ENCODE data around the gene MED12L. TPM values are rescaled to one million over a fixed set of nuclear protein-coding genes. Genes with fewer than 3 reads are reported as not detected.

The MED12L gene
- total and polyA plus RNA-seq, 2 donors (not counting 1 experiment from before 2014, with no cell fraction given), result 0.94 to 4.3 TPM

- H3K9ac ChIP-seq (ENCODE audit: insufficient read depth, low read length), result no peak overlapping the region
- peaks cover 5% of the 10 kb centered on the region for H3K27me3 ChIP-seq (ENCODE audit: control insufficient read depth, insufficient read depth, low read length)
- no peak overlapping the region for H3K27ac ChIP-seq (ENCODE audit: insufficient read depth, low read length)
- no peak for TF ChIP-seq EZH2 (IDR thresholded peaks at IDR 0.05; ENCODE audit: low read length, missing control alignments)
- no peak for TF ChIP-seq CTCF (conservative IDR thresholded peaks at IDR 0.05 in 1 of 2, IDR thresholded peaks at IDR 0.05 in 1 of 2; ENCODE audit: low read depth in 1 of 2, low read length in 2 of 2)
- no peaks in the 10 kb centered on the region for H3K36me3 ChIP-seq (ENCODE audit: control insufficient read depth, insufficient read depth, low read length)
- H3K79me2 ChIP-seq (ENCODE audit: control insufficient read depth, insufficient read depth, low read length), result no peaks in the 10 kb centered on the region
- DNase-seq (ENCODE audit: low read depth in 2 of 2), result no peak
- no peaks in the 10 kb centered on the region for H3K4me1 ChIP-seq (ENCODE audit: control insufficient read depth, extremely low read depth, insufficient read depth, low read length)
- no peaks in the 10 kb centered on the region for H4K20me1 ChIP-seq (ENCODE audit: control insufficient read depth, extremely low read depth, insufficient read depth, low read length)
- H3K4me2 ChIP-seq (ENCODE audit: extremely low read depth, insufficient read depth, low read length), result no peak overlapping the region
- no peaks in the 10 kb centered on the region for H3K9me3 ChIP-seq (ENCODE audit: control insufficient read depth, insufficient read depth, low read depth, low read length)
- no peak overlapping the region for H3K4me3 ChIP-seq (replicated peaks in 1 of 4; ENCODE audit: control extremely low read depth in 1 of 4, insufficient read depth in 1 of 4, low read depth in 3 of 4, low read length in 4 of 4)
- no peak overlapping the region for H2AFZ ChIP-seq (ENCODE audit: low read length)
Measured at GRCh38 chr3:151130428-151130827, 45.0 kb downstream of the MED12L start.

GRCh38 chr3:151133175-151133574 lies 47.7 kb downstream of the MED12L start:
- H3K4me3 ChIP-seq (replicated peaks in 1 of 4; ENCODE audit: control extremely low read depth in 1 of 4, insufficient read depth in 1 of 4, low read depth in 3 of 4, low read length in 4 of 4), result no peak overlapping the region
- no peaks in the 10 kb centered on the region for H3K36me3 ChIP-seq (ENCODE audit: control insufficient read depth, insufficient read depth, low read length)
- H3K4me2 ChIP-seq (ENCODE audit: extremely low read depth, insufficient read depth, low read length), result no peak overlapping the region
- DNase-seq (ENCODE audit: low read depth in 2 of 2), result no peak
- H3K27ac ChIP-seq (ENCODE audit: insufficient read depth, low read length), result no peak overlapping the region
- no peaks in the 10 kb centered on the region for H3K9me3 ChIP-seq (ENCODE audit: control insufficient read depth, insufficient read depth, low read depth, low read length)
- H2AFZ ChIP-seq (ENCODE audit: low read length), result no peak overlapping the region
- H4K20me1 ChIP-seq (ENCODE audit: control insufficient read depth, extremely low read depth, insufficient read depth, low read length), result no peaks in the 10 kb centered on the region
- H3K27me3 ChIP-seq (ENCODE audit: control insufficient read depth, insufficient read depth, low read length), result peaks cover 5% of the 10 kb centered on the region
- no peaks in the 10 kb centered on the region for H3K79me2 ChIP-seq (ENCODE audit: control insufficient read depth, insufficient read depth, low read length)
- no peak overlapping the region for H3K9ac ChIP-seq (ENCODE audit: insufficient read depth, low read length)
- TF ChIP-seq CTCF (conservative IDR thresholded peaks at IDR 0.05 in 1 of 2, IDR thresholded peaks at IDR 0.05 in 1 of 2; ENCODE audit: low read depth in 1 of 2, low read length in 2 of 2), result no peak
- no peaks in the 10 kb centered on the region for H3K4me1 ChIP-seq (ENCODE audit: control insufficient read depth, extremely low read depth, insufficient read depth, low read length)

GRCh38 chr3:151133917-151134450 lies 48.5 kb downstream of the MED12L start:
- TF ChIP-seq CTCF (conservative IDR thresholded peaks at IDR 0.05 in 1 of 2, IDR thresholded peaks at IDR 0.05 in 1 of 2; ENCODE audit: low read depth in 1 of 2, low read length in 2 of 2) (no peak), EZH2 (IDR thresholded peaks at IDR 0.05; ENCODE audit: low read length, missing control alignments) (no peak)
- Histone ChIP-seq H3K27ac (ENCODE audit: insufficient read depth, low read length) (no peak overlapping the region), H3K4me3 (replicated peaks in 1 of 4; ENCODE audit: control extremely low read depth in 1 of 4, insufficient read depth in 1 of 4, low read depth in 3 of 4, low read length in 4 of 4) (no peak overlapping the region), H4K20me1 (ENCODE audit: control insufficient read depth, extremely low read depth, insufficient read depth, low read length) (no peaks in the 10 kb centered on the region), H3K4me2 (ENCODE audit: extremely low read depth, insufficient read depth, low read length) (no peak overlapping the region), H3K36me3 (ENCODE audit: control insufficient read depth, insufficient read depth, low read length) (no peaks in the 10 kb centered on the region), H3K9me3 (ENCODE audit: control insufficient read depth, insufficient read depth, low read depth, low read length) (no peaks in the 10 kb centered on the region), H3K79me2 (ENCODE audit: control insufficient read depth, insufficient read depth, low read length) (no peaks in the 10 kb centered on the region), H3K27me3 (ENCODE audit: control insufficient read depth, insufficient read depth, low read length) (peaks cover 5% of the 10 kb centered on the region), H2AFZ (ENCODE audit: low read length) (no peak overlapping the region), H3K9ac (ENCODE audit: insufficient read depth, low read length) (no peak overlapping the region), H3K4me1 (ENCODE audit: control insufficient read depth, extremely low read depth, insufficient read depth, low read length) (no peaks in the 10 kb centered on the region)
- DNase-seq (ENCODE audit: low read depth in 2 of 2), result no peak

All from fibroblast of lung (primary cell).